SK-N-SH (cell line): Measurements from ENCODE around the gene DPP10. TPM values are rescaled to one million over a fixed set of nuclear protein-coding genes. Genes with fewer than 3 reads are reported as not detected.

Experiments
- CTCF ChIA-PET: fragments of 300-600, 350-600 bp; formaldehyde crosslinking; extraction: SDS; loops from one replicate; lab custom pipeline; 2021; lab: Yijun Ruan, JAX
- POLR2A ChIA-PET: fragments of 350-600 bp; sonication (Branson Sonifier 250); formaldehyde crosslinking; extraction: SDS; loops from one replicate; lab custom pipeline; 2020; ENCODE audit warnings: antibody characterized with exemption, inconsistent platforms; lab: Yijun Ruan, JAX
- DNase-seq: peaks from one replicate; pipeline ENCODE4 v3.0.0; 2012
- H2AFZ ChIP-seq: fragments of 200-600 bp; sonication (generic); 2 replicates; pipeline ENCODE4 v1.8.1; 2016; ENCODE audit warnings: antibody characterized with exemption, mild to moderate bottlenecking, low read depth
- H3F3A ChIP-seq: fragments of 200-600 bp; sonication (generic); replicated peaks from 2 replicates; pipeline ENCODE3; 2016; ENCODE audit warnings: antibody characterized with exemption, mild to moderate bottlenecking; ENCODE audit not compliant: insufficient read depth
- H3K27ac ChIP-seq, 2 experiments: fragments of 200-500 bp in 1 of 2; fragments of 200-600 bp in 1 of 2; sonication (Bioruptor generic) in 1 of 2; sonication (generic), shearing (Covaris generic) in 1 of 2; 2 replicates each; pipeline versions ENCODE4 v1.5.1 to v1.6.1; 2014 to 2016; ENCODE audit warnings: low read depth in 2 of 2, inconsistent platforms in 1 of 2, low read length in 1 of 2, mild to moderate bottlenecking in 1 of 2, mixed read lengths in 1 of 2
- H3K27me3 ChIP-seq: fragments of 200-600 bp; sonication (generic), shearing (Covaris generic); 2 replicates; pipeline ENCODE4 v1.6.1; 2016; ENCODE audit warnings: mixed run types; ENCODE audit not compliant: insufficient read depth
- H3K36me3 ChIP-seq, 2 experiments: fragments of 200-500 bp in 1 of 2; fragments of 200-600 bp in 1 of 2; sonication (Bioruptor generic) in 1 of 2; sonication (generic) in 1 of 2; replicated peaks in 1 of 2; 2 replicates each; pipeline versions ENCODE3 to v1.5.1; 2014 to 2016; ENCODE audit warnings: low read length in 1 of 2, mild to moderate bottlenecking in 1 of 2; ENCODE audit not compliant: insufficient read depth in 2 of 2, control insufficient read depth in 1 of 2
- H3K4me1 ChIP-seq, 2 experiments: fragments of 200-500 bp in 1 of 2; fragments of 200-600 bp in 1 of 2; sonication (Bioruptor generic) in 1 of 2; sonication (generic), shearing (Covaris generic) in 1 of 2; 2 replicates each; pipeline versions ENCODE4 v1.5.1 to v1.6.1; 2014 to 2016; ENCODE audit warnings: low read depth in 1 of 2, low read length in 1 of 2, mixed run types in 1 of 2; ENCODE audit not compliant: insufficient read depth in 2 of 2, control insufficient read depth in 1 of 2
- H3K4me2 ChIP-seq: fragments of 200-600 bp; sonication (generic), shearing (Covaris generic); 2 replicates; pipeline ENCODE4 v1.6.1; 2017; ENCODE audit warnings: mixed run types
- H3K4me3 ChIP-seq, 2 experiments: fragments of 200-500 bp in 1 of 2; fragments of 200-600 bp in 1 of 2; sonication (Bioruptor generic) in 1 of 2; sonication (generic), shearing (Covaris generic) in 1 of 2; 2 replicates each; pipeline versions ENCODE4 v1.5.1 to v1.8.1; 2014 to 2016; ENCODE audit warnings: low read depth in 2 of 2, inconsistent platforms in 1 of 2, low read length in 1 of 2, mild to moderate bottlenecking in 1 of 2, mixed read lengths in 1 of 2, moderate library complexity in 1 of 2
- H3K79me2 ChIP-seq: fragments of 200-600 bp; sonication (generic); 2 replicates; pipeline ENCODE4 v1.8.1; 2017; ENCODE audit warnings: mild to moderate bottlenecking; ENCODE audit not compliant: insufficient read depth
- H3K9ac ChIP-seq: fragments of 200-600 bp; sonication (generic); 2 replicates; pipeline ENCODE4 v1.6.1; 2017; ENCODE audit warnings: mixed run types
- H3K9me2 ChIP-seq: fragments of 200-600 bp; sonication (generic); 2 replicates; pipeline ENCODE4 v1.6.1; 2017; ENCODE audit warnings: mixed run types
- H3K9me3 ChIP-seq: fragments of 200-600 bp; sonication (generic); 2 replicates; pipeline ENCODE4 v1.6.1; 2017; ENCODE audit warnings: mixed run types, mild to moderate bottlenecking, moderate library complexity
- H4K20me1 ChIP-seq: fragments of 200-600 bp; sonication (generic); 2 replicates; pipeline ENCODE4 v1.6.1; 2017; ENCODE audit warnings: mild to moderate bottlenecking, mixed run types; ENCODE audit not compliant: insufficient read depth
- ELF1 ChIP-seq: IDR thresholded peaks from 2 replicates; pipeline ENCODE4 v1.4.0; 2012
- FOSL2 ChIP-seq: IDR thresholded peaks from 2 replicates; pipeline ENCODE4 v1.4.0; 2012; ENCODE audit warnings: low read depth, mild to moderate bottlenecking, moderate library complexity, borderline replicate concordance
- FOXM1 ChIP-seq: IDR thresholded peaks from 2 replicates; pipeline ENCODE4 v1.4.0; 2012; ENCODE audit warnings: low read depth, mild to moderate bottlenecking
- GATA2 ChIP-seq: sonication (generic); formaldehyde crosslinking; IDR thresholded peaks from 2 replicates; pipeline ENCODE4 v1.5.0; 2020; ENCODE audit warnings: mild to moderate bottlenecking, missing genetic modification reagents
- JUND ChIP-seq: IDR thresholded peaks from 2 replicates; pipeline ENCODE4 v1.4.0; 2012
- MEF2A ChIP-seq: IDR thresholded peaks from 2 replicates; pipeline ENCODE4 v1.4.0; 2012; ENCODE audit warnings: low read depth, borderline replicate concordance
- MXI1 ChIP-seq: IDR thresholded peaks from 2 replicates; pipeline ENCODE4 v1.6.1; 2012; ENCODE audit warnings: mild to moderate bottlenecking, low read depth, low read length, improper control_type of control experiment
- NRF1 ChIP-seq: IDR thresholded peaks from 2 replicates; pipeline ENCODE4 v1.6.1; 2012; ENCODE audit warnings: low read depth, mild to moderate bottlenecking, low read length
- POLR2AphosphoS5 ChIP-seq: IDR thresholded peaks from 2 replicates; pipeline ENCODE4 v1.6.1; 2012; ENCODE audit warnings: low read depth, low read length
- RXRA ChIP-seq: IDR thresholded peaks from 2 replicates; pipeline ENCODE4 v1.4.0; 2012; ENCODE audit warnings: low read depth, mild to moderate bottlenecking, borderline replicate concordance
- SMC3 ChIP-seq: IDR thresholded peaks from 2 replicates; pipeline ENCODE4 v1.6.1; 2012; ENCODE audit warnings: low read depth, low read length, improper control_type of control experiment
- TAF1 ChIP-seq: IDR thresholded peaks from 2 replicates; pipeline ENCODE4 v1.6.1; 2012; ENCODE audit warnings: low read depth, mild to moderate bottlenecking, low read length, moderate library complexity, borderline replicate concordance
- TCF12 ChIP-seq: IDR thresholded peaks from 2 replicates; pipeline ENCODE4 v1.4.0; 2012
- TEAD4 ChIP-seq: IDR thresholded peaks from 2 replicates; pipeline ENCODE4 v1.4.0; 2012; ENCODE audit warnings: mild to moderate bottlenecking, borderline replicate concordance; ENCODE audit not compliant: insufficient read depth
- YY1 ChIP-seq: IDR thresholded peaks from 2 replicates; pipeline ENCODE4 v1.4.0; 2012; ENCODE audit warnings: low read depth, mild to moderate bottlenecking
- WGBS: methylation state at CpG from one replicate; pipeline ENCODE4 v1.1.6; 2017; ENCODE audit warnings: low lambda C conversion rate; 5-methylcytosine and 5-hydroxymethylcytosine counted together
- polyA plus RNA-seq, 3 experiments: library from polyadenylated mRNA; depleted of rRNA; stranded (reverse); fragments of >200 nt; gene quantifications; 2 replicates each; pipeline ENCODE4 v1.2.3, GENCODE V29; 2012
- TF ChIP-seq, protein P1 (sequence below): fragments of 150-350 bp; IDR thresholded peaks from 2 replicates; pipeline ENCODE4 v1.6.1; 2016; ENCODE audit warnings: mild to moderate bottlenecking, low read depth, low read length

The DPP10 gene
- polyA plus RNA-seq, 1 of the 3 experiments (the other 2 are of a cell fraction) = not detected

DNA sequence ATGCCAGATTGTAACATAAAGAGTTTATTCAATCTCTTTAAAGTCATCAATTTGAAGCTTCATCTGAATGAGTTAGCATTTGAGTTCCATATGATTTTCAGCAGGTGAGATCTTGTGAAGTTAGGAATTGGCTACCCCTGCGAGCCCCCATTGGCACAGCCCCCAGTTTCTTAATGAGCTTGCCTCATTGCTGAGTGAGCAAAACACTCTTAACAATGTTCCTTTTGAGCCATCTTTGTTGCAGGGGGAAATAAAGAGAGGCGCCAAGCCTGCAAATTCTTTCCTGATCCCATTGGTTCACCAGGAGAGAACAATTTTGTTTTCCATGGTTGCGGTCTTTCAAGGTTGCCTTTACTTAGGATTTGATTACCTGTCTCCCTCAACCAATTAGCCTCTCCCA, 18.7 kb downstream of the DPP10 start:
- Histone ChIP-seq H3K36me3 (no peaks in the 10 kb centered on the region), H3K9me3 (no peaks in the 10 kb centered on the region), H3K9ac (no peak overlapping the region), H3K27ac (no peak overlapping the region), H3K4me2 (no peak overlapping the region), H3F3A (no peaks in the 10 kb centered on the region), H3K79me2 (no peaks in the 10 kb centered on the region), H3K9me2 (no peaks in the 10 kb centered on the region), H3K4me1 (no peaks in the 10 kb centered on the region), H3K4me3 (no peak overlapping the region), H4K20me1 (no peaks in the 10 kb centered on the region), H3K27me3 (no peaks in the 10 kb centered on the region), H2AFZ (no peak overlapping the region)
- ChIA-PET CTCF (no interaction called here), POLR2A (no interaction called here)
- WGBS = 30% methylated on average over 3 of the region's 3 CpGs
- TF ChIP-seq RXRA (no peak), TEAD4 (no peak), JUND (no peak), TCF12 (no peak), FOXM1 (no peak), YY1 (no peak), MXI1 (no peak), POLR2AphosphoS5 (no peak), FOSL2 (no peak), NRF1 (no peak), TAF1 (no peak), GATA2 (CRISPR knock-in tag) (no peak), ELF1 (no peak), MEF2A (no peak)
- TF ChIP-seq, protein P1, sequence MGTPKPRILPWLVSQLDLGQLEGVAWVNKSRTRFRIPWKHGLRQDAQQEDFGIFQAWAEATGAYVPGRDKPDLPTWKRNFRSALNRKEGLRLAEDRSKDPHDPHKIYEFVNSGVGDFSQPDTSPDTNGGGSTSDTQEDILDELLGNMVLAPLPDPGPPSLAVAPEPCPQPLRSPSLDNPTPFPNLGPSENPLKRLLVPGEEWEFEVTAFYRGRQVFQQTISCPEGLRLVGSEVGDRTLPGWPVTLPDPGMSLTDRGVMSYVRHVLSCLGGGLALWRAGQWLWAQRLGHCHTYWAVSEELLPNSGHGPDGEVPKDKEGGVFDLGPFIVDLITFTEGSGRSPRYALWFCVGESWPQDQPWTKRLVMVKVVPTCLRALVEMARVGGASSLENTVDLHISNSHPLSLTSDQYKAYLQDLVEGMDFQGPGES = no peak
- no peak for DNase-seq

DNA sequence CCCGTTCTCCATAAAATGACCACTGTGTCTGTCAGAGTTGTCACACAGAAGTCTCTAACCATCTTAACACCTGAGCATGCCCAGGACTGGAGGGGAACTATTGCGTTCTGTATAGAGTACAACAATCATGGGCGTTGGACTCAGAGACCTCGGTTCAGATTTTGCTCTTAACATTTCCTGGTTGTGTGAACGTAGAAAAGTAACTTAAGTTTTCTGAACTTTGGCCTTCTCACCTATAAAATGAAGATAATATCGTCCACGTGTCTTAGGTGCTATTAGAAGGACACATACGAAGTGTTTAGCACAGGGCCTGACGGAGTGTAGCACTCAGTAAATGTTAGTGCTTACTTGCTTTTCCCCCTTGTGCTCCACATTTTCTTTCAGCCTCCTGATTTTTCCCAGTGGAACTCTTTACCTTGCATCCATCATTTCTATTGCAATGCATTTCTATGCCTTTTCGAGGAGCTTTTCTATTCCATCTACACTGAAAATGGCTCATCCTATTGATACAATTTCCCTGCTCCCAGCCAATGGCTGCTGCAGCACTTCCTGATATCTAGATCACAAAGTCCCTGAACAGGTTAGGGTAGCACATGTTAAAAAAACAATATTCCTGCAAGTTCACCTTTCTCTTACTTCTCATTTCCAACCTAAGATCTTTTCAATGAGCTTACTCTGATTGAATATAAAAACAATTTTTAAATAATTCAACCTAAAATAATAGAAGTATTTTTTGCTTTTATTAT, 22.7 kb downstream of the DPP10 start:
- Histone ChIP-seq H2AFZ (no peak overlapping the region), H3K36me3 (no peaks in the 10 kb centered on the region), H3F3A (no peaks in the 10 kb centered on the region), H3K27me3 (no peaks in the 10 kb centered on the region), H3K9ac (no peak overlapping the region), H3K79me2 (no peaks in the 10 kb centered on the region), H3K27ac (no peak overlapping the region), H3K9me3 (no peaks in the 10 kb centered on the region), H4K20me1 (no peaks in the 10 kb centered on the region), H3K4me3 (no peak overlapping the region), H3K9me2 (no peaks in the 10 kb centered on the region), H3K4me1 (no peaks in the 10 kb centered on the region), H3K4me2 (no peak overlapping the region)
- WGBS = 10% methylated on average over 10 of the region's 10 CpGs
- ChIA-PET CTCF (no interaction called here), POLR2A (no interaction called here)
- no peak for TF ChIP-seq MEF2A
- TF ChIP-seq FOXM1 = no peak
- no peak for TF ChIP-seq GATA2 (CRISPR knock-in tag)
- TF ChIP-seq SMC3 = no peak
- TF ChIP-seq JUND = no peak
- DNase-seq = no peak
